ENCODE results near the gene SH2D6. TPM values are rescaled to one million over a fixed set of nuclear protein-coding genes. Genes with fewer than 3 reads are reported as not detected.

SH2D6 gene
- total and polyA plus RNA-seq, 4 experiments from 2014 or later, result 1.5 to 1.6 TPM; not detected in 2

- H3K36me3 ChIP-seq (ENCODE audit: insufficient read depth, low read length), result no peaks in the 10 kb centered on the region
- H3K4me3 Mint-ChIP-seq, result no peak overlapping the region
- peaks cover 3 to 5% (median 4%) of the 10 kb centered on the region in 4 donors for H3K4me1 Mint-ChIP-seq
- H3K27me3 Mint-ChIP-seq, result no peaks in the 10 kb centered on the region
- H3K27ac Mint-ChIP-seq, result no peak overlapping the region
- H3K4me3 ChIP-seq (ENCODE audit: low read length in 2 of 2), result no peak overlapping the region
- ChIA-PET CTCF (ENCODE audit: partially characterized antibody) (interaction anchor here (0.9 to 1.0 kb wide), 2 partner anchors 25 to 107 kb away, joined by 3 read pairs; no protein-coding TSS in a partner anchor), POLR2A (ENCODE audit: partially characterized antibody) (no interaction called here)
- H3K36me3 Mint-ChIP-seq, result no peaks in the 10 kb centered on the region
- H3K9me3 ChIP-seq (ENCODE audit: control insufficient read depth in 1 of 2, low read length in 2 of 2), result no peaks in the 10 kb centered on the region
- no peak overlapping the region for H3K27ac ChIP-seq (ENCODE audit: low read depth, low read length)
- H3K9me3 Mint-ChIP-seq, result no peaks in the 10 kb centered on the region
- no peak for DNase-seq
- intact Hi-C loops (cut with micrococcal nuclease), result no loop called here
- no peaks in the 10 kb centered on the region for H3K27me3 ChIP-seq (ENCODE audit: insufficient read depth, low read length)
- H3K4me1 ChIP-seq (ENCODE audit: insufficient read depth, low read length), result peaks cover 6% of the 10 kb centered on the region
These were observed 26.2 kb downstream of the SH2D6 start for GRCh38 chr2:85444629-85445172.

GRCh38 chr2:85445316-85446295 is 27.1 kb downstream of the SH2D6 start:
- intact Hi-C loops (cut with micrococcal nuclease), result no loop called here
- Mint-ChIP-seq H3K4me3 (no peak overlapping the region), H3K27me3 (no peaks in the 10 kb centered on the region), H3K9me3 (no peaks in the 10 kb centered on the region), H3K27ac (no peak overlapping the region), H3K4me1 (no peaks in the 10 kb centered on the region), H3K36me3 (no peaks in the 10 kb centered on the region)
- Histone ChIP-seq H3K27ac (ENCODE audit: low read depth, low read length) (no peak overlapping the region), H3K36me3 (ENCODE audit: insufficient read depth, low read length) (no peaks in the 10 kb centered on the region), H3K27me3 (ENCODE audit: insufficient read depth, low read length) (no peaks in the 10 kb centered on the region), H3K4me3 (ENCODE audit: low read length in 2 of 2) (no peak overlapping the region), H3K9me3 (ENCODE audit: control insufficient read depth in 1 of 2, low read length in 2 of 2) (no peaks in the 10 kb centered on the region), H3K4me1 (ENCODE audit: insufficient read depth, low read length) (no peaks in the 10 kb centered on the region)
- no peak for DNase-seq
- ChIA-PET CTCF (ENCODE audit: partially characterized antibody) (interaction anchor here (0.9 to 1.2 kb wide), 3 partner anchors 26 to 106 kb away, joined by 3 read pairs; no protein-coding TSS in a partner anchor), POLR2A (ENCODE audit: partially characterized antibody) (interaction anchor here (1.7 kb wide), 1 partner anchor 8 kb away, joined by 7 read pairs; no protein-coding TSS in a partner anchor)

GRCh38 chr2:85446296-85447221 is 28.0 kb downstream of the SH2D6 start:
- ChIA-PET CTCF (ENCODE audit: partially characterized antibody) (interaction anchor here (0.7 to 1.2 kb wide), 2 partner anchors 57 to 117 kb away, joined by 3 read pairs; no protein-coding TSS in a partner anchor), POLR2A (ENCODE audit: partially characterized antibody) (interaction anchor here (1.7 kb wide), 1 partner anchor 9 kb away, joined by 7 read pairs; no protein-coding TSS in a partner anchor)
- Histone ChIP-seq H3K36me3 (ENCODE audit: insufficient read depth, low read length) (no peaks in the 10 kb centered on the region), H3K4me3 (ENCODE audit: low read length in 2 of 2) (no peak overlapping the region), H3K27ac (ENCODE audit: low read depth, low read length) (no peak overlapping the region), H3K27me3 (ENCODE audit: insufficient read depth, low read length) (no peaks in the 10 kb centered on the region), H3K9me3 (ENCODE audit: control insufficient read depth in 1 of 2, low read length in 2 of 2) (no peaks in the 10 kb centered on the region), H3K4me1 (ENCODE audit: insufficient read depth, low read length) (no peaks in the 10 kb centered on the region)
- H3K4me1 Mint-ChIP-seq, result no peaks in the 10 kb centered on the region
- peak overlapping the region in 2 of 7 donors; percentile 79 to 86 for H3K27ac Mint-ChIP-seq
- H3K27me3 Mint-ChIP-seq, result no peaks in the 10 kb centered on the region
- DNase-seq, result no peak
- H3K9me3 Mint-ChIP-seq, result no peaks in the 10 kb centered on the region
- H3K4me3 Mint-ChIP-seq, result no peak overlapping the region
- no peaks in the 10 kb centered on the region for H3K36me3 Mint-ChIP-seq
- intact Hi-C loops (cut with micrococcal nuclease), result no loop called here

GRCh38 chr2:85447222-85447585 is 28.7 kb downstream of the SH2D6 start:
- Histone ChIP-seq H3K4me1 (ENCODE audit: insufficient read depth, low read length) (no peaks in the 10 kb centered on the region), H3K9me3 (ENCODE audit: control insufficient read depth in 1 of 2, low read length in 2 of 2) (no peaks in the 10 kb centered on the region), H3K27ac (ENCODE audit: low read depth, low read length) (no peak overlapping the region), H3K4me3 (ENCODE audit: low read length in 2 of 2) (no peak overlapping the region), H3K36me3 (ENCODE audit: insufficient read depth, low read length) (no peaks in the 10 kb centered on the region), H3K27me3 (ENCODE audit: insufficient read depth, low read length) (no peaks in the 10 kb centered on the region)
- Mint-ChIP-seq H3K4me1 (no peaks in the 10 kb centered on the region), H3K4me3 (no peak overlapping the region), H3K27me3 (no peaks in the 10 kb centered on the region), H3K9me3 (no peaks in the 10 kb centered on the region), H3K36me3 (no peaks in the 10 kb centered on the region), H3K27ac (no peak overlapping the region)
- no peak for DNase-seq
- POLR2A ChIA-PET (ENCODE audit: partially characterized antibody), result interaction anchor here (1.7 kb wide), 1 partner anchor 9 kb away, joined by 7 read pairs; no protein-coding TSS in a partner anchor
- intact Hi-C loops (cut with micrococcal nuclease), result no loop called here
- CTCF ChIA-PET (ENCODE audit: partially characterized antibody), result interaction anchor here (0.7 kb wide), 1 partner anchor 594 kb away, joined by 4 read pairs; no protein-coding TSS in a partner anchor

GRCh38 chr2:85448461-85449213 is 30.1 kb downstream of the SH2D6 start:
- no peaks in the 10 kb centered on the region for H3K4me1 ChIP-seq (ENCODE audit: insufficient read depth, low read length)
- no peak overlapping the region for H3K4me3 ChIP-seq (ENCODE audit: low read length in 2 of 2)
- no peaks in the 10 kb centered on the region for H3K36me3 ChIP-seq (ENCODE audit: insufficient read depth, low read length)
- ChIA-PET CTCF (ENCODE audit: partially characterized antibody) (no interaction called here), POLR2A (ENCODE audit: partially characterized antibody) (no interaction called here)
- no peaks in the 10 kb centered on the region for H3K4me1 Mint-ChIP-seq
- H3K36me3 Mint-ChIP-seq, result no peaks in the 10 kb centered on the region
- no peaks in the 10 kb centered on the region for H3K27me3 Mint-ChIP-seq
- no peak overlapping the region for H3K27ac Mint-ChIP-seq
- H3K27me3 ChIP-seq (ENCODE audit: insufficient read depth, low read length), result no peaks in the 10 kb centered on the region
- no peak overlapping the region for H3K4me3 Mint-ChIP-seq
- DNase-seq, result no peak
- no peaks in the 10 kb centered on the region for H3K9me3 ChIP-seq (ENCODE audit: control insufficient read depth in 1 of 2, low read length in 2 of 2)
- intact Hi-C loops (cut with micrococcal nuclease), result no loop called here
- H3K27ac ChIP-seq (ENCODE audit: low read depth, low read length), result no peak overlapping the region
- H3K9me3 Mint-ChIP-seq, result no peaks in the 10 kb centered on the region

GRCh38 chr2:85449214-85449588 is 30.7 kb downstream of the SH2D6 start:
- H3K4me3 ChIP-seq (ENCODE audit: low read length in 2 of 2), result no peak overlapping the region
- Mint-ChIP-seq H3K4me3 (no peak overlapping the region), H3K27ac (no peak overlapping the region), H3K9me3 (no peaks in the 10 kb centered on the region), H3K4me1 (no peaks in the 10 kb centered on the region), H3K36me3 (no peaks in the 10 kb centered on the region), H3K27me3 (no peaks in the 10 kb centered on the region)
- no peaks in the 10 kb centered on the region for H3K4me1 ChIP-seq (ENCODE audit: insufficient read depth, low read length)
- H3K27me3 ChIP-seq (ENCODE audit: insufficient read depth, low read length), result no peaks in the 10 kb centered on the region
- no peak overlapping the region for H3K27ac ChIP-seq (ENCODE audit: low read depth, low read length)
- no peak for DNase-seq
- intact Hi-C loops (cut with micrococcal nuclease), result no loop called here
- no peaks in the 10 kb centered on the region for H3K9me3 ChIP-seq (ENCODE audit: control insufficient read depth in 1 of 2, low read length in 2 of 2)
- CTCF ChIA-PET (ENCODE audit: partially characterized antibody), result no interaction called here
- POLR2A ChIA-PET (ENCODE audit: partially characterized antibody), result no interaction called here
- H3K36me3 ChIP-seq (ENCODE audit: insufficient read depth, low read length), result no peaks in the 10 kb centered on the region
